HepG2 (cell line): ENCODE measurements around the gene AK8. TPM values are rescaled to one million over a fixed set of nuclear protein-coding genes. Genes with fewer than 3 reads are reported as not detected.

ENCODE experiments used
- ATAC-seq: fragments of 200-7000 bp; cut with Tn5 transposase; 3 replicates; pipeline ENCODE4 v1.9.1; 2020; ENCODE audit warnings: mild to moderate bottlenecking, moderate library complexity
- BruUV-seq: library from RNA; stranded (reverse); fragments of 400-500 nt; replicated peaks from 2 replicates; lab custom pipeline; 2021; lab: Mats Ljungman, UMichigan
- CTCF ChIA-PET: fragments of 300-600 bp; formaldehyde crosslinking; extraction: SDS; loops from one replicate; lab custom pipeline; 2021; ENCODE audit warnings: low total read pairs, inconsistent platforms, low intra/inter-chr PET ratio; lab: Yijun Ruan, JAX
- POLR2A ChIA-PET: fragments of 350-600 bp; sonication (Branson Sonifier 250); formaldehyde crosslinking; loops from one replicate; lab custom pipeline; 2020; ENCODE audit warnings: antibody characterized with exemption, inconsistent platforms; lab: Yijun Ruan, JAX
- DNase-seq: peaks from one replicate; pipeline ENCODE4 v3.0.0-alpha.2; 2015; ENCODE audit warnings: low spot score
- FAIRE-seq: peaks from 3 replicates; lab custom pipeline; 2011; peaks lifted over from hg19 to GRCh38; lab: Jason Lieb, UNC
- H2AFZ ChIP-seq: one replicate; pipeline ENCODE4 v1.6.1; 2011; ENCODE audit warnings: low read length, inconsistent platforms
- H3K27ac ChIP-seq: fragments of 300-600 bp; 3 replicates; pipeline ENCODE4 v1.8.0; 2011; ENCODE audit warnings: mixed run types, mild to moderate bottlenecking, mixed read lengths, low read length, inconsistent platforms; ENCODE audit not compliant: insufficient read depth; ENCODE audit errors: extremely low read length
- H3K27me3 ChIP-seq, 2 experiments: fragments of 200-600 bp in 1 of 2; 2 replicates in 1 of 2; 3 replicates in 1 of 2; pipeline versions ENCODE4 v1.6.0 to v1.8.0; 2011; ENCODE audit warnings: low read length in 2 of 2, mild to moderate bottlenecking in 2 of 2, moderate library complexity in 2 of 2, inconsistent platforms in 1 of 2; ENCODE audit not compliant: insufficient read depth in 2 of 2, control insufficient read depth in 1 of 2
- H3K36me3 ChIP-seq, 2 experiments: fragments of 200-600 bp in 1 of 2; replicated peaks in 1 of 2; 2 replicates in 1 of 2; 3 replicates in 1 of 2; pipeline versions ENCODE4 v1.5.1 to v1.8.0; 2011; ENCODE audit warnings: low read length in 2 of 2, inconsistent platforms in 1 of 2; ENCODE audit not compliant: insufficient read depth in 2 of 2, control insufficient read depth in 1 of 2
- H3K4me1 ChIP-seq: 2 replicates; pipeline ENCODE4 v1.5.1; 2012; ENCODE audit warnings: low read length, inconsistent platforms; ENCODE audit not compliant: insufficient read depth
- H3K4me2 ChIP-seq: 2 replicates; pipeline ENCODE4 v1.6.0; 2011; ENCODE audit warnings: low read depth, low read length, inconsistent platforms
- H3K4me3 ChIP-seq, 3 experiments: fragments of 200-600 bp in 1 of 3; sonication (generic), shearing (Covaris generic) in 1 of 3; replicated peaks in 1 of 3; 2 replicates each; pipeline ENCODE4 v1.5.1; 2011 to 2016; ENCODE audit warnings: low read length in 3 of 3, inconsistent platforms in 2 of 3, low read depth in 2 of 3, mild to moderate bottlenecking in 2 of 3, control low read depth in 1 of 3, mixed read lengths in 1 of 3; ENCODE audit not compliant: insufficient read depth in 1 of 3
- H3K79me2 ChIP-seq: one replicate; pipeline ENCODE4 v1.6.1; 2011; ENCODE audit warnings: low read length, inconsistent platforms; ENCODE audit not compliant: insufficient read depth
- H3K9ac ChIP-seq: 2 replicates; pipeline ENCODE4 v1.6.0; 2011; ENCODE audit warnings: mild to moderate bottlenecking, low read depth, low read length, inconsistent platforms; ENCODE audit not compliant: insufficient read depth
- H3K9me3 ChIP-seq: 2 replicates; pipeline ENCODE4 v1.5.1; 2012; ENCODE audit warnings: mild to moderate bottlenecking, low read length
- H4K20me1 ChIP-seq: 2 replicates; pipeline ENCODE4 v1.6.0; 2011; ENCODE audit warnings: inconsistent platforms, mild to moderate bottlenecking, low read length, moderate library complexity; ENCODE audit not compliant: insufficient read depth
- BCL6 ChIP-seq: IDR thresholded peaks from 2 replicates; pipeline ENCODE4 v1.6.1; 2016; ENCODE audit warnings: missing genetic modification reagents, missing compliant biosample characterization
- CEBPB ChIP-seq: IDR thresholded peaks from 2 replicates; pipeline ENCODE4 v1.6.1; 2011; ENCODE audit warnings: low read depth, low read length, improper control_type of control experiment, borderline replicate concordance
- CEBPG ChIP-seq: IDR thresholded peaks from 2 replicates; pipeline ENCODE4 v1.6.1; 2016
- CHD4 ChIP-seq: fragments of 200-600 bp; sonication (generic); IDR thresholded peaks from 2 replicates; pipeline ENCODE4 v1.7.0; 2017; ENCODE audit warnings: mild to moderate bottlenecking, low read length, borderline replicate concordance
- SOX13 ChIP-seq, 3 experiments: fragments of 450-650 bp in 1 of 3; sonication (generic) in 1 of 3; formaldehyde crosslinking in 1 of 3; IDR thresholded peaks in 2 of 3; conservative IDR thresholded peaks in 1 of 3; 2 replicates each; pipeline versions ENCODE4 v1.5.0 to v1.6.1; 2016 to 2020; ENCODE audit warnings: antibody characterized with exemption in 1 of 3, mild to moderate bottlenecking in 1 of 3, missing compliant biosample characterization in 1 of 3, missing genetic modification reagents in 1 of 3, moderate library complexity in 1 of 3
- SOX5 ChIP-seq: IDR thresholded peaks from 2 replicates; pipeline ENCODE4 v1.6.1; 2016; ENCODE audit warnings: borderline replicate concordance
- SPEN ChIP-seq: sonication (generic); formaldehyde crosslinking; IDR thresholded peaks from 2 replicates; pipeline ENCODE4 v1.5.1; 2020; ENCODE audit warnings: low read depth, mild to moderate bottlenecking, missing genetic modification reagents
- WGBS: methylation state at CpG from one replicate; pipeline ENCODE4 v1.1.6; 2017; ENCODE audit warnings: low lambda C conversion rate; 5-methylcytosine and 5-hydroxymethylcytosine counted together
- in situ Hi-C: cut with HindIII; loops from 2 replicates; pipeline ENCODE4 v1.10.0; 2017; ENCODE audit warnings: low pct_unique_long_range_greater_than_20kb; ENCODE audit not compliant: extremely low pct_ligation_motif_present
- intact Hi-C: fragments of 100-400 bp; cut with micrococcal nuclease; formaldehyde crosslinking; loops from one replicate; pipeline ENCODE4 v1.10.0; 2022; ENCODE audit not compliant: unreplicated experiment
- polyA plus RNA-seq, 8 experiments: library from polyadenylated mRNA; depleted of rRNA in 3 of 8; stranded (reverse) in 7 of 8; unstranded in 1 of 8; fragments of >200 nt; fragmentation: Illumina TruSeq in 4 of 8; extraction: Trizol in 4 of 8; gene quantifications; 2 replicates each; pipeline versions ENCODE4 v1.2.1 to v1.2.3, GENCODE V29; 2011 to 2016; ENCODE audit warnings: low read depth in 4 of 8, missing spikeins in 1 of 8, mixed read lengths in 1 of 8; ENCODE audit not compliant: insufficient read depth in 1 of 8
- total RNA-seq, 5 experiments: library from RNA; depleted of rRNA; stranded (reverse); fragments of >200 nt; fragmentation: Illumina TruSeq; extraction: Trizol; gene quantifications; 2 replicates each; pipeline ENCODE4 v1.2.3, GENCODE V29; 2016; ENCODE audit warnings: low read depth in 1 of 5
- TF ChIP-seq, protein P1 (sequence below): sonication (generic); formaldehyde crosslinking; IDR thresholded peaks from 2 replicates; pipeline ENCODE4 v1.8.0; 2022; ENCODE audit warnings: low read depth, missing genetic modification reagents
- TF ChIP-seq, protein P2 (sequence below), 2 experiments: sonication (generic) in 1 of 2; formaldehyde crosslinking in 1 of 2; IDR thresholded peaks; 2 replicates each; pipeline versions ENCODE4 v1.4.0 to v1.6.1; 2016 to 2020; ENCODE audit warnings: borderline replicate concordance in 1 of 2, low read depth in 1 of 2, mild to moderate bottlenecking in 1 of 2, missing genetic modification reagents in 1 of 2

Gene AK8
- total and polyA plus RNA-seq, 2 of the 13 experiments (the other 11 are each of a cell fraction or from before 2014, with no cell fraction given) = 0.11 TPM; not detected in 1

GRCh38 chr9:132788378-132788777 is 89.7 kb downstream of the AK8 start (continued):
- TF ChIP-seq, protein P1, sequence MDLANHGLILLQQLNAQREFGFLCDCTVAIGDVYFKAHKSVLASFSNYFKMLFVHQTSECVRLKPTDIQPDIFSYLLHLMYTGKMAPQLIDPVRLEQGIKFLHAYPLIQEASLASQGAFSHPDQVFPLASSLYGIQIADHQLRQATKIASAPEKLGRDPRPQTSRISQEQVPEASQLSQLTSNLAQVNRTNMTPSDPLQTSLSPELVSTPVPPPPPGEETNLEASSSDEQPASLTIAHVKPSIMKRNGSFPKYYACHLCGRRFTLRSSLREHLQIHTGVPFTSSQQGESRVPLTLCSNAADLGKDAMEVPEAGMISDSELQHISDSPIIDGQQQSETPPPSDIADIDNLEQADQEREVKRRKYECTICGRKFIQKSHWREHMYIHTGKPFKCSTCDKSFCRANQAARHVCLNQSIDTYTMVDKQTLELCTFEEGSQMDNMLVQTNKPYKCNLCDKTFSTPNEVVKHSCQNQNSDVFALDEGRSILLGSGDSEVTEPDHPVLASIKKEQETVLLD = no peak

DNA sequence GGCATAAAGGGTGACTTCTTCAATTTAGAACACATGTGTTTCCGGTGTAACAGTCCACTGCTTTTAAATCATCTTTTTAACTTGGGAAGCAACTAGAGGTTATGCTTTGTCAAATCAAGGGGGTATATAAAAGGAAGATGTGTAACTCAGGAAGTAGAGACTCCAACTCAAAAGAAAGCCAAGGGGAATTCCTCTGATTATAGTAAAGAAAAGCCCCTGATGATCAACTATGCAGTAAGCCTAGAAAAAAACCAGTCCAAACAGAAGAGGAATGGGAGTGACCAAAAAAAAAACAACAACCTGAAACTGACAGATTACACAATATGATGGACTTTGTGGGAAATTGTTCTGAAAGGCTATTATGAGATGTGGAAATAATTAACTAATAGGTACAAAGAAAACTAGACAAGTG is 90.3 kb downstream of the AK8 start:
- H3K9me3 ChIP-seq = peaks cover 4% of the 10 kb centered on the region; the same call in 1 of the 2 replicates
- H3K9ac ChIP-seq = no peak overlapping the region
- TF ChIP-seq CHD4 (no peak), CEBPB (peak; percentile 63; the same call in 1 of the 2 replicates), BCL6 (CRISPR knock-in tag) (0 out of 2 replicates have a peak, but pooled peaks have one; percentile 10), SOX13 (IDR thresholded peaks at IDR 0.05) (no peak), SOX13 (CRISPR knock-in tag; conservative IDR thresholded peaks at IDR 0.05 in 1 of 2, IDR thresholded peaks at IDR 0.05 in 1 of 2) (peak in 1 of 2 experiments; percentile 67; a peak in 2 of 4 replicates), SOX5 (CRISPR knock-in tag) (peak; percentile 71; the same call in 1 of the 2 replicates), SPEN (CRISPR knock-in tag) (no peak), CEBPG (CRISPR knock-in tag) (peak; percentile 40; the same call in 1 of the 2 replicates)
- TF ChIP-seq, protein P2, sequence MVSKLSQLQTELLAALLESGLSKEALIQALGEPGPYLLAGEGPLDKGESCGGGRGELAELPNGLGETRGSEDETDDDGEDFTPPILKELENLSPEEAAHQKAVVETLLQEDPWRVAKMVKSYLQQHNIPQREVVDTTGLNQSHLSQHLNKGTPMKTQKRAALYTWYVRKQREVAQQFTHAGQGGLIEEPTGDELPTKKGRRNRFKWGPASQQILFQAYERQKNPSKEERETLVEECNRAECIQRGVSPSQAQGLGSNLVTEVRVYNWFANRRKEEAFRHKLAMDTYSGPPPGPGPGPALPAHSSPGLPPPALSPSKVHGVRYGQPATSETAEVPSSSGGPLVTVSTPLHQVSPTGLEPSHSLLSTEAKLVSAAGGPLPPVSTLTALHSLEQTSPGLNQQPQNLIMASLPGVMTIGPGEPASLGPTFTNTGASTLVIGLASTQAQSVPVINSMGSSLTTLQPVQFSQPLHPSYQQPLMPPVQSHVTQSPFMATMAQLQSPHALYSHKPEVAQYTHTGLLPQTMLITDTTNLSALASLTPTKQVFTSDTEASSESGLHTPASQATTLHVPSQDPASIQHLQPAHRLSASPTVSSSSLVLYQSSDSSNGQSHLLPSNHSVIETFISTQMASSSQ (IDR thresholded peaks at IDR 0.05; ENCODE audit: low read depth) = peak; percentile 53; the same call in 1 of the 2 replicates
- TF ChIP-seq, protein P2 (CRISPR knock-in tag; IDR thresholded peaks at IDR 0.05; ENCODE audit: borderline replicate concordance) = no peak
- WGBS = 41% methylated on average over 1 of the region's 1 CpG
- in situ Hi-C loops (no loop called here), intact Hi-C loops (no loop called here)
- ATAC-seq (no peak), DNase-seq (peak; percentile 9), FAIRE-seq (no peak)
- no peaks in the 10 kb centered on the region for H3K79me2 ChIP-seq
- ChIA-PET POLR2A (no interaction called here), CTCF (no interaction called here)
- BruUV-seq = no TSS peak
- H2AFZ ChIP-seq = no peak overlapping the region
- no peak overlapping the region for H3K4me2 ChIP-seq
- no peak overlapping the region for H3K4me3 ChIP-seq
- H3K27me3 ChIP-seq = peaks cover 0 to 17% of the 10 kb centered on the region in 2 experiments; a peak in 4 of 5 replicates
- H3K36me3 ChIP-seq = no peaks in the 10 kb centered on the region
- no peak overlapping the region for H3K27ac ChIP-seq
- peaks cover 12% of the 10 kb centered on the region; the same call in 1 of the 2 replicates for H3K4me1 ChIP-seq
- H4K20me1 ChIP-seq = no peaks in the 10 kb centered on the region
